ENCODE data around the gene ADGRL4.

Gene ADGRL4

DNA sequence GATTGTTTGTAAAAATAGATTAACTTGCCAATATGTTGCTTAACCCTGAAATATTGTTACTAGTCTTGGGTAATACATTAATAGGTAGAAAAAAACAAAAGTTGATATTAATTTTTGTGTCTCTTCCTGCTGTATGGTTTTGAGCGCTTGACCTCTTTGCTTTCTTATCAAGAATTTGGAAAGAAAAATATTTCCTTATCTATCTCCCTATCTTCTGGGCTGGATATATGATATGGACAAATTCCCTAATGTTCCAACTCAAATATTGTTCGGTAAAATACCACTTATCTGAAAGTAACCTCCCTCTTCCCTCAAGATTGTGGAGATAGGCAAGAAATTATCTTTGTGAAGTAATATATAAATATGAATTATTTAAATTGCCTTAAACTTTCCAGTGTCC, 57.3 kb downstream of the ADGRL4 start:
- TF ChIP-seq, protein P1, sequence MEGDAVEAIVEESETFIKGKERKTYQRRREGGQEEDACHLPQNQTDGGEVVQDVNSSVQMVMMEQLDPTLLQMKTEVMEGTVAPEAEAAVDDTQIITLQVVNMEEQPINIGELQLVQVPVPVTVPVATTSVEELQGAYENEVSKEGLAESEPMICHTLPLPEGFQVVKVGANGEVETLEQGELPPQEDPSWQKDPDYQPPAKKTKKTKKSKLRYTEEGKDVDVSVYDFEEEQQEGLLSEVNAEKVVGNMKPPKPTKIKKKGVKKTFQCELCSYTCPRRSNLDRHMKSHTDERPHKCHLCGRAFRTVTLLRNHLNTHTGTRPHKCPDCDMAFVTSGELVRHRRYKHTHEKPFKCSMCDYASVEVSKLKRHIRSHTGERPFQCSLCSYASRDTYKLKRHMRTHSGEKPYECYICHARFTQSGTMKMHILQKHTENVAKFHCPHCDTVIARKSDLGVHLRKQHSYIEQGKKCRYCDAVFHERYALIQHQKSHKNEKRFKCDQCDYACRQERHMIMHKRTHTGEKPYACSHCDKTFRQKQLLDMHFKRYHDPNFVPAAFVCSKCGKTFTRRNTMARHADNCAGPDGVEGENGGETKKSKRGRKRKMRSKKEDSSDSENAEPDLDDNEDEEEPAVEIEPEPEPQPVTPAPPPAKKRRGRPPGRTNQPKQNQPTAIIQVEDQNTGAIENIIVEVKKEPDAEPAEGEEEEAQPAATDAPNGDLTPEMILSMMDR (IDR thresholded peaks at IDR 0.05; ENCODE audit: insufficient read depth, missing control alignments): no peak
- FAIRE-seq: no peak
- no peak for DNase-seq (ENCODE audit: insufficient read length, low spot score)

DNA sequence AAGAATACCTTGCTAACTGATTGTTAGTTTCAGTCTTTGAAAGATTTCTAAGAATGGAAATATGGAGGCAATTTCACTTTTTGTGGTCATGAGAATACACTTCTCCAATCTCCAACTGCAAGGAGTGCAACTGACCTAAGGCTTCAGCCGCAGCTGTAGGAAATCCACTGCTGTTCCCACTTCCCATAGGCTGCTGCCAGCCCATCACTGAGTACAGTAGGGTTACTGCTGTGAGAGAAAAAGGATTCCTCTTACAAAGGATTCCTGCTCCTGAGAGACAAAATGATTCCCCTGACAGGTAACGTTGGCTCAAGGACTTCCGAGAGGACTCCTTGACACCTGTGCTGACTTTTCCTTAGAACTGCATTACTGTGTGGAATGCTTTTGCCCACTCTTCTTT, 87.4 kb downstream of the ADGRL4 start:
- TF ChIP-seq, protein P1 (IDR thresholded peaks at IDR 0.05; ENCODE audit: insufficient read depth, missing control alignments): no peak
- FAIRE-seq: no peak
- DNase-seq (ENCODE audit: insufficient read length, low spot score): no peak

DNA sequence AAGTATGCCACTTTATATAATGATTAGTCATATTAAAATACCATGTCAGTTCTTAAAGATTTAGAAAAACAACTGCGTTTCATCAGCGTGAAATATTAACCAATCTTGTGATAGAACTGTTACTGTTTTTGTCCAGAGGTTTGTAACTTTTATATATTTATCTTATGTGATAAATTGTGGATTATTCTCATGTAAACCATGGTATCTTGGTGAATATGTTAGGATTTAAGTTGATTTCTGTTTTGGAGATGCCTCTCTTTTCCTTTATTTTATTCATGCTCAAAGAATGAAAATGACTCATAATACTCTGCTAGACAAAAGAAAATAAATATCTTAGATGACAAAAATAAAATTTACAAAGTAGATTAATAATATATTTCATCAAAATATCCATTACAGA, 88.4 kb downstream of the ADGRL4 start:
- DNase-seq (ENCODE audit: insufficient read length, low spot score) (no peak), FAIRE-seq (no peak)
- TF ChIP-seq, protein P1 (IDR thresholded peaks at IDR 0.05; ENCODE audit: insufficient read depth, missing control alignments): no peak

DNA sequence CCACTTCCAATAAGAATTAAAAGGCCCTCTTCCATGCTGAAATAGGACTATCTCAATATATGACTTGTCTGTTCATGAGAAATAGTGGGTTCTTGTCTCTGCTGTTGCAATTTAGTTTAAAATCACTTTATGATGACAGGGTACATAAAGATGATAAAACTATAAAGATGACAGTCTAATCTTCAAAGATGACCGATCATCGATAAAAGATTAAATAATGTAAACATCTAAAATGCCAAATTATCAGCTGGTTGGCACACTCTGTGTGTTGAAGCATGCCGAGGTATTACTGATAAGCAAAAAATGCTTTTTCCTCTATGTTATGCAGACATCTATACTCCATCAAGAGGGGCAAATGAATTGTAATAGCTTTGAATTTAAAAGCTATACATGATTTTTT, 89.5 kb downstream of the ADGRL4 start:
- TF ChIP-seq, protein P1 (IDR thresholded peaks at IDR 0.05; ENCODE audit: insufficient read depth, missing control alignments): no peak
- no peak for DNase-seq (ENCODE audit: insufficient read length, low spot score)
- FAIRE-seq: no peak

DNA sequence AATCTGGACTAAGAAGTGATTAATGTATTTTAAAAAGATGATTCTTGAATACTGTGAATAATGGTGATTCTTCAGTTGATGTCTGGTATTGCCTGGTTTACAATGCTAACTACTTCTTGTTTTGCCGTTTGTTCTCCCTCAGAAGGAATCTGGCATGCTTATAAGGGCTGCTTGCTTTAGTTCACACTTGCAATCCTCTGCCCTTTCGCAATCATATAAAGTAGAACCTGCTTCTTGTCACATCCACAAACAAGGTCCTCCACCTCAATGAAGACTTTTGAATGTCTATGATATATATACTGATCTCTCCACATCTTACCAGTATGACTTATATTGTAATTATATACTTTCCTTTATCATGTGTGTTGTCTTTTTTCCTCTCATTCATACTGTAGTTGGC, 92.6 kb downstream of the ADGRL4 start:
- no peak for FAIRE-seq
- TF ChIP-seq, protein P1 (IDR thresholded peaks at IDR 0.05; ENCODE audit: insufficient read depth, missing control alignments): no peak
- DNase-seq (ENCODE audit: insufficient read length, low spot score): no peak

DNA sequence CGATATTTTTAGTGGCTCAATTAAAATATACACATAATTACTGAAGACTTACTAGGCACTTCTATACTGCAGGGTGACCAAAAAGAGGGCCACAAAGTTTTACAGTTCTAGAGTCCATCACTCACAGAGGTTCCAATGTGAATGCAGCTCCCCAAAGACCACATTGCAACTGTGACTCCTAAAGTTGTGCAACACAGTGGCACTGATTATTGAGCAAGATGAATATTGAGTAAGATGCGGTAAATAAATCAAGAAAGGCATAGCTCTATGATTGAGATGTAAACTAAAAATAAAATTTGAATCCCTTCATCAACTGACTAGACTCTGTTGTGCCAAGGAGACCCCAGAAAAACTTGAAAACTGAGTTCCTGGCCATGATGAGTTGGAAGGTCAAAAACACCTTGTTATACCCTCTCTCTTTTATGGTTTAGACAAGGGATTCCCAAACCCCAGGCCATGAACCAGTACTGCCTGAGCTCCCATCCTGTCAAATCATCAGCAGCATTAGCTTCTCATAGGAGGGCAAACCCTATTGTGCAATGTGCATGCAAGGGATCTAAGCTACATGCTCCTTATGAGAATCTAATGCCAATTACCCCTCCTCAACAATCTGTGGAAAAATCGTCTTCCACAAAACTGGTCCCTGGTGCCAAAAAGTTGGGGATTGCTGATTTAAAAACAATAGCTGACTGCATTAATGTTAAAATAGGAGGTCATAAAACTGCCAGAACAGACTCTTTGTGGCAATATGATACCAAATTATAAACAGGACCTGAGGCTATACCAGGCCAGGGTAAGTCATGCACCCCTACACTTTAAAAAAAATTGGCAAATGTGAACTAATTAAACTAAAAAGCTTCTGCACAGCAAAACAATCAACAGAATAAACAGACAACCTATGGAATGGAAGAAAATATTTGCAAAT, 94.3 kb downstream of the ADGRL4 start:
- no peak for DNase-seq (ENCODE audit: insufficient read length, low spot score)
- TF ChIP-seq, protein P1 (IDR thresholded peaks at IDR 0.05; ENCODE audit: insufficient read depth, missing control alignments): no peak
- FAIRE-seq: no peak

DNA sequence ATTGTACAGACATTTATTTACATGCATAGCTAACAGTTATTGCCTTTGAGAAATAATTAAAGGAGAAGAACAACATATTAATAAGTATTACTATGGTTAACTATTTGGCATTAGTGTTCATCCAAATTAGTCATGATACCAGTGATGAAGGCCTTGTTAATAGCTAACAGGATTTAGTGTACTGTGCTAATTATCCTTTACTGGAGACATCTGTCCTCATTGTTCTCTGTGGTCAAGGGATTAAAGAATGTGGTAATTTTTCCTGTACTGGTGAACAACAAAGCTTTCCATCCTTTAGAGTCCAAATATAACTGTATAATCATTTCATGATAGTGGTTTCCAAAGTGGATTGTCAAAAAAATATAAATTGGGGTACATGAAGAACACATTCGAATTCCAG, 103.9 kb downstream of the ADGRL4 start:
- TF ChIP-seq, protein P1 (IDR thresholded peaks at IDR 0.05; ENCODE audit: insufficient read depth, missing control alignments): no peak
- FAIRE-seq: peak; percentile 92
- peak; percentile 16 for DNase-seq (ENCODE audit: insufficient read length, low spot score)
